Stimulated activated CD4-positive, alpha-beta T cell treated with anti-CD3 and anti-CD28 coated beads, Interleukin-12 subunit alpha, Interleukin-12 subunit beta, amount 100 ng/mL, for 24 hours (primary cell): ENCODE results near the gene EEF2K.

Experiments
- DNase-seq, 2 experiments: peaks; one replicate each; pipeline ENCODE4 v3.0.0-alpha.2; 2020; ENCODE audit warnings: low read depth in 2 of 2

The EEF2K gene

GRCh38 chr16:22317001-22317530, 111.0 kb downstream of the EEF2K start:
- no peak for DNase-seq

GRCh38 chr16:22317625-22318024, 111.5 kb downstream of the EEF2K start:
- no peak for DNase-seq

GRCh38 chr16:22318690-22319358, 112.7 kb downstream of the EEF2K start:
- peak in 1 of 2 experiments; percentile 33 for DNase-seq

- DNase-seq, result no peak
Observed at GRCh38 chr16:22320572-22321339, 114.7 kb downstream of the EEF2K start.

- DNase-seq, result peak in 1 of 2 experiments; percentile 50
Observed at GRCh38 chr16:22321340-22322001, 115.4 kb downstream of the EEF2K start.

GRCh38 chr16:22322021-22322471, 116.0 kb downstream of the EEF2K start:
- DNase-seq, result no peak

- DNase-seq, result no peak
Observed at GRCh38 chr16:22322741-22323140, 116.7 kb downstream of the EEF2K start.

- no peak for DNase-seq
Observed at GRCh38 chr16:22323173-22323958, 117.3 kb downstream of the EEF2K start.

GRCh38 chr16:22323959-22324786, 118.1 kb downstream of the EEF2K start:
- DNase-seq, result no peak

GRCh38 chr16:22324787-22325597, 118.9 kb downstream of the EEF2K start:
- DNase-seq, result no peak

GRCh38 chr16:22325598-22326368, 119.7 kb downstream of the EEF2K start:
- no peak for DNase-seq

GRCh38 chr16:22326369-22326652, 120.2 kb downstream of the EEF2K start:
- DNase-seq, result no peak

- DNase-seq, result no peak
Observed at GRCh38 chr16:22326771-22327445, 120.8 kb downstream of the EEF2K start.

- DNase-seq, result no peak
Observed at GRCh38 chr16:22327446-22327775, 121.3 kb downstream of the EEF2K start.

- no peak for DNase-seq
Observed at GRCh38 chr16:22328081-22328725, 122.1 kb downstream of the EEF2K start.

- DNase-seq, result no peak
Observed at GRCh38 chr16:22329199-22329695, 123.2 kb downstream of the EEF2K start.

- DNase-seq, result no peak
Observed at GRCh38 chr16:22330326-22330725, 124.2 kb downstream of the EEF2K start.

GRCh38 chr16:22333457-22333994, 127.4 kb downstream of the EEF2K start:
- no peak for DNase-seq
